COLO668 (cell line): ENCODE data around the gene CHAF1B.
"Not testable (repeated sequence)": the region's sequence is repeated elsewhere in the genome, so short reads cannot be mapped to it uniquely, and the experiment has no call there.

Source experiments
- DNase-seq: peaks from one replicate; lab custom pipeline; 2025; ENCODE audit not compliant: unreplicated experiment; lab: John Stamatoyannopoulos, UW

CHAF1B gene

DNA sequence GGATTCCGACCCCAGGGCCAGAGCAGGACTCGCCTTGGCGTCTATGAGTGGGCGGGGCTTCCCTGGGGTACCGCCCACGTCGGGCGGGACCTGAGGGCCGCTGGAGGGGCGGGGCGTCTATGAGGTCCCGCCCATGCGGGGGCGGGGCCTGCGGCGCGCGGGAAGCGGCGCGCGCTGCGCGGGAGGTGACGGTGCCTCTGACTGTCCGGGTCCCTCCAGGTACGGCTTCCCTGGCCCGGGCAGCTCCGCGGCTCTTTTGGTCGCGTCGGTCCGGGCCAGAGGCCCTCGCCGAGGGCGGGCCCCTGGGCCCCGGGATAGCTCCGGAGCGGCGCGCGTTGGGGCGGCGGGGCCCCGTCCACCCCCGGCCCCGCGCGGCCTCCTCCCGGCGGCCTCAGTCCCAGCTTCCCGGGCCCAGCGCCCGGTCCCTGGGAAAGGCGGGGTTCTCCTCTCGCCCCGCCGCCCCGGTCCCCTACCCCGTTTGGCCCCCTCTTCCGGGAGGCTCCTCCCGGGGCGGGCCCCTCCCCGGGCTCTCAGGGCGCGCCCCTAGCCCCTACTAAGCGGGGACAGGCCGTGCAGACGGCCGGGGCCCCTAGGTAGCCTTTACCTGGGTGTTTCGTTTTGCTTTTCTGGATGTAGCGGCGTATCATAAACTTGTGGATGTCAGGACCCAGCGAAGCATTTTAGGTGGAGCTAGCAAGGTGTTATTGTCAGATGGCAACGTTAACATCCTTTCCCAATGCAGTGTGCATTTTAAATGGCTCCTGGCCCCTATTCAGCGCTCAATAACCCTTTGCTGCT, at the start of gene CHAF1B:
TSS of gene CHAF1B (plus strand) at position 160 of the 798 bp plus-strand sequence. CDS start 745 bp downstream, outside the sequence.
- DNase-seq, result peak; percentile 91

DNA sequence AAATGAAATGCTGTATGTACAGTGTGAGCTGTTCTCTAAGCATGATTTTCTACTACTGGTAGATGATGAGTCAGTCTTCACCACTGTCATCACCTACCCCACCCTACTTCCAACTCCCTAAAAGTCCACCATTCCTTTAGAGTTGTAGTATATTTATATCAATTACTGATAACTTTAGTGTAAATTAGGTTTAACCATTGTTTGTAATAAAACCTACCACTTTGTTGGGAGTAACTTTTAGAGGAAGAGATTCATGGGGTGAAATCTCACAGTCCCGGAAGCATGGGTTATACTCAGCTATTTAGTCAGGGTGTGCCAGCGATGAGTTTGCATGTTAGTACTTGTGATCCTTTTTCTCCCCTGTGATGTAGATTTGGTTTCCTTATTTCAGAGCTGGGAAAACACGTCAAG, 48.1 kb upstream of the CHAF1B start:
- no peak for DNase-seq

- no peak for DNase-seq
Measured at GRCh38 chr21:36338975-36339374, 46.2 kb upstream of the CHAF1B start.

GRCh38 chr21:36342581-36342980, 42.6 kb upstream of the CHAF1B start:
- DNase-seq, result not testable (repeated sequence)

- no peak for DNase-seq
Measured at GRCh38 chr21:36344931-36345330, 40.3 kb upstream of the CHAF1B start.

GRCh38 chr21:36347278-36347961, 37.8 kb upstream of the CHAF1B start:
- DNase-seq, result no peak

DNA sequence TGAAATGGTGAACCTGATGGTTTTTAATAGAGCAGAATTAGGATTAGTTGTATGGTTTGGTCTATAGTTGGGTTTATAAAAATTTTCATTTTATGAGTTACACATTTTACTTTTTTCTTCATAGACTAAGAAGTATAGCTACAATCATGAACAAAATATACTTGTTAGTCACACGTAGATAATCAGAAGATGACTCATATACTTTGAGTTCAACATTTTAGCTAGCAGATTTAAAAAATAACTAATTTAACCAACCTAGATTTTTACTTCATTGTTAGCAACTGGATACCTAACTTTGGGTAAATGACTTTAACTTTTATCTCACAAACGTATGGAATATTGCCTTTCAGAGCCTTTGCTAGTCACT, 37.2 kb upstream of the CHAF1B start:
- DNase-seq, result no peak

- DNase-seq, result no peak
Measured at GRCh38 chr21:36349315-36349714, 35.9 kb upstream of the CHAF1B start.

DNA sequence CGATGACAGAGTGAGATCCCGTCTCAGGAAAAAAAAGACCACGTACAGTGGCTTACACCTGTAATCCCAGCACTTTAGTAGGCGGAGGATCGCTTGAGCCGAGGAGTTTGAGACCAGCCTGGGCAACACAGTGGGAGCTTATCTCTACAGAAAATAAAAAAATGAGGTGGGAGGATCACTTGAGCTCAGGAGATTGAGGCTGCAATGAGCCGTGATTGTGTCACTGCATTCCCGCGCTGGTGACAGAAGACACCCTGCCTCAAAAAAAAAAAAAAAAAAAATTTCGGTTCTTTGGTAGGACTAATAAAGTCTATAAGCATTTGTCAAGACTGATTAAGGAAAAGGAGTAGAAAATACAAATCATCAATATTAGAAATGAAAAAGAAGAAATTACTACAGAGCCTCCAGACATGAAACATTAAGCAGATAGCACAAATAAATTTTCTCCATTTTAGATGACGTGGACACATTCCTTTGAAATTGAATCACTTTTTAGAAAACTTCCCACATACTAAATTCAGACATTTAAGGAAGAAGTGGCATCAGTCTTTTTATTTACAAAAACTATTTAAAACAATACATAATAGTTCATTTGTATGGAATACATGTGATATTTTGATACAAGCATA, 34.8 kb upstream of the CHAF1B start:
- no peak for DNase-seq

DNA sequence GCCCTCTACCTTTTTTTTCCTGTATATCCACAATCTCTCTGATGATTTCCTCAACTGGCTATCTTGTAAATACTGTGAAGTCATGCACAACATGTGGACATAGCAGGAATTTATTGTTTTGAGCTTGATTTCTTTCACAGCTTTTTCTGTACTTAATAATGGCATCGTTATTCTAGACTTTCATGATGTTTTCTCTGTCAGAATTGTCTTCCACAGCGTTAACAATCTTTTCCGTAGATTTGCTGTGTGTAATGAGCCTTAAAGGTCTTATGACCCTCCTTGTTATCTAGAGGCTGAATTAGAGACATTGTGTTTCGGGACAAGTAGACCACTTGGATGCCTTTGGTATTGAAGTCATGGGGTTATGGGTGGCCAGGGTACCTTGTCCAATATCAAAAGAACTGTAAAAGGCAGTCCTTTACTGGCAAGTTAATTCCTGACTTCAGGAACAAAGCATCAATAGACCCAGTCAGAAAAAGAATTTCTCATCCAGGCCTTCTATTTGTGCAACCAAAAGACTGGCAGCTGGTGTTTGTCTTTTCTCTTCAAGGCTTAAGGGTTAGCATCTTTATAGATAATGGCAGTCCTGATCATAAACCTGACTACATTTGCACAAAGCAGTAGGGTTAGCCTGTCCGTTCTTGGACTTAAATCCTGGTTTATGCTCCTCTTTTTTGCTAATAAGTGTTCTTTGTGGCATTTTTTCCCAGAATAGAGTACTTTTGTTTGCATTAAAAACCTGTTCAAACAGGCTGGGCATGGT, 30.1 kb upstream of the CHAF1B start:
- DNase-seq, result no peak

GRCh38 chr21:36355868-36356267, 29.3 kb upstream of the CHAF1B start:
- no peak for DNase-seq

DNA sequence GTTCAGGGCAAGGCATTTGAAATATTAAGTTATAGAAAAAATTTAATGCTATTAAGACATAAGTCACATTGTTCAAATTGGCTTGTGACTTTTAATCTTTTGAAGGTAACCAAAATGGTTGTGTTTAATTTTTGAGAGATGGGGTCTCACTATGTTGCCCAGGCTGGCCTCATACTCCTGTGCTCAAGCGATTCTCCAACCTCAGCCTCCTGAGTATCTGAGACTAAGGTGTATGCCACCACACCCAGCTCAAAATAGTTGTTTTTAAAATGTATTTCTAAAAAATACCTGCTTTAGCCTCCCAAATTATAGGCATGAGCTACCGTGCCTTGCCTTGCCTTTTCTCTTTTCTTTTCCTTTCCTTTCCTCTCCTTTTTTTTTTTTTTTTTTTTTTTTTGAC, 26.0 kb upstream of the CHAF1B start:
- no peak for DNase-seq

DNA sequence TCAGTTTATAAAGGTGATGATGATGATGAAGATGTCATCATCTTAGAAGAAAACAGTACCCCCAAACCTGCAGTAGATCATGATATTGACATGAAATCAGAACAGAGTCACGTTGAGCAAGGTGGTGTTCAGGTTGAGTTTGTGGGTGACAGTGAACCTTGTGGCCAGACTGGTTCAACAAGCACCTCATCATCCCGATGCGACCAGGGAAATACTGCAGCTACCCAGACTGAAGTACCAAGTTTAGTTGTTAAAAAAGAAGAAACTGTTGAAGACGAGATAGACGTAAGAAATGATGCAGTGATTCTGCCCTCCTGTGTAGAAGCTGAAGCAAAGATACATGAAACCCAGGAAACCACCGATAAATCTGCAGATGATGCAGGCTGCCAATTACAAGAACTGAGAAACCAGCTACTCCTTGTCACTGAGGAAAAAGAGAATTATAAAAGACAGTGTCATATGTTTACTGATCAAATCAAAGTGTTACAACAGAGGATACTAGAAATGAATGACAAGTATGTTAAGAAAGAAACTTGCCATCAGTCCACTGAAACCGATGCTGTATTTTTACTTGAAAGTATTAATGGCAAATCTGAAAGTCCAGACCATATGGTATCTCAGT, 16.0 kb upstream of the CHAF1B start:
- DNase-seq, result no peak

- DNase-seq, result no peak
Measured at GRCh38 chr21:36375994-36376393, 9.2 kb upstream of the CHAF1B start.

- DNase-seq, result no peak
Measured at GRCh38 chr21:36377391-36377842, 7.8 kb upstream of the CHAF1B start.

- no peak for DNase-seq
Measured at GRCh38 chr21:36379251-36379650, 5.9 kb upstream of the CHAF1B start.

GRCh38 chr21:36381841-36382589, 3.2 kb upstream of the CHAF1B start:
- DNase-seq, result no peak

GRCh38 chr21:36382722-36383121, 2.5 kb upstream of the CHAF1B start:
- not testable (repeated sequence) for DNase-seq

GRCh38 chr21:36384885-36385232, 333 bp upstream of the CHAF1B start:
- DNase-seq, result no peak

DNA sequence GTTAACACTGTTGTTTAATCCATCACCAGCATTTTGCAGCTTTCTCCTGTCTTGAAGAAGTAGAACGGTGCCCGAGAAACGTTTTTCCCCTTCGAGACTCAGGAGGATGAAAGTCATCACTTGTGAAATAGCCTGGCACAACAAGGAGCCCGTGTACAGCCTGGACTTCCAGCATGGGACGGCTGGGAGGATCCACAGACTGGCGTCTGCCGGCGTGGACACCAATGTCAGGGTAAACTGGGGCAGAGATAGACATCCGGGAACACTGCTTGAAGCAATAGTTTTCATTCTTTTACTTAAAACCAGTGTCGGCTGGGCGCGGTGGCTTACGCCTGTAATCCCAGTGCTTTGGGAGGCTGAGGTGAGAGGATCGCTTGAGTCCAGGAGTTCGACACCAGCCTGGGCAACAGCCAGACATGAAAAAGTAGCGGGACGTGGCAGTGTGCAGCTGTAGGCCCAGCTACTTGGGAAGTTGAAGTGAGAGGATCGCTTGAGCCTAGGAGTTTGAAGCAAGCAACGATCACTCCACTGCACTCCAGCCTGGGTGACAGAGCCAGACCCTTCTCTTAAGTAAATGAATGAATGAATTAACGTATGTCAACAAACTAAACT, 945 bp downstream of the CHAF1B start:
- no peak for DNase-seq
